EL (cell line): ENCODE data around the gene NFIA.

Experiments
- DNase-seq: peaks from one replicate; pipeline ENCODE4 v3.0.0-alpha.2; 2016

NFIA gene

DNA sequence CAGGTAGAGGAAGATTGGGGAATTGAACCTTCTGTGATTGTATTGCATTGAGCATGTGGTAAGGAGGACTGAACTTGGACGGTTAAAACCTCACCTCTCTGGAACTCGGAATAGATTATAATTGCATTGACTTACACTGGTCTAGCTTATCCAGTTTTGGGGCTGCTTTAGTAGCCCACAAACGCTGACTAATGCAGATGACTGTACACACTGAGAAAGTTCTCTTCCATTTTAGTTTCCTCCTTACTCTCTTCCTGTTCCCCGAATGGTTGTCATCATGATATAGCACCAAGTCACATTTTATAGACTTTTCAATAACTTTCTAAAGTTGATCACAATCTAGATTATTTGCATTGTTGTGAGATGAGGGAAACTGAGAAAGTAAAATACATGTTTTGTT, 78.2 kb downstream of the NFIA start:
- DNase-seq: no peak

DNA sequence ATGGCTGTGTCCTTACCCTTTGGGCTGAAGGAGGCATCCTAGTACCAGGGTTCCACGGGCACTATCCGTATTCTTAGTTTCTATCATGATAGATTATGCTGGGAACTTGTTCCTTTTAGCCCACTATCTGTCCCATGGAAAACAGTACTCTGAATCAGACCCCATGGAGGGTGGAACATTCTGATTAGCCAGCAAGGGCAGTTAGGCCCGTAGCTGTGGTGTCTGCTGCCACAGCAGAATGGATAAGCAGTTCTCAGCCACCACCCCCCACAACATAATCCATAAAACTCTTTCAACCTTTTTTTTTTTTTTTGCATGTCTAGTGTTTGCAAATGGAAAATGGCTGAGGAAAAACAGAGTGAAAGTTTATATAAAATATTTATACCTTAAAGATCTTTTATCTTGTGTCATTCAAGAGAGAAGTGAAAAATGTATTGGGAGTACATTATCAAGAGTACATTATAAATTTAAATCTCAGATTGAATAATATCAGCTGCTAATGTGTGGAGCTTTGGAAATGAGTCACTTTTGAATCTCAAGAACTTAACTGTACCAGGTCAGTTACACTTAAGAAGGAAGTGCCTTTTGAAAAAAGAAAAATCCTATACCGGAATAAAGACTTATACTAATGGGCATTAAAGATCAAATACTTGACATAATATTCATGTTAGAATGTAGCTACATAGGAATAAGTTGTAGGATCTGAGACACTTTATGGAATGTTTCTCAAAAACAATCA, 80.3 kb downstream of the NFIA start:
- DNase-seq: no peak

- no peak for DNase-seq
Observed at GRCh38 chr1:61163355-61163754, 81.0 kb downstream of the NFIA start.

DNA sequence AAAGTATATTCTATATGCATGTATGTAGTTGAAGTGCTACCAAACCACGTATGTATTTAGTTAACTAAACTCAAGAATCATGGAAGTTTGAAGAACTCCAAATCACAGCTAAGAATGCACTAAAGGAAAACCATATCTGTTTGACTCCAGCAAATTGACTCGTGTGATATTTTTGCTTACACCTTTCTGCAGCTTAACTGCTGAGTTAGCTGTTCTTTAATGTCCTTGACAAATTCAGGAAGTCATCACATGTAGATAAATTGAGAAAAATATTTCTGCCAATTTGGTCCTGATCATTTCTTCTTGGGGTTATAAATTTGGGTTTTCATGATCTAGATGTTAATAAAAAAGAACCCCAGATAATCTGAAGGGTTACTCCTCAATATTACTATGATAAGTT, 83.0 kb downstream of the NFIA start:
- DNase-seq: no peak

DNA sequence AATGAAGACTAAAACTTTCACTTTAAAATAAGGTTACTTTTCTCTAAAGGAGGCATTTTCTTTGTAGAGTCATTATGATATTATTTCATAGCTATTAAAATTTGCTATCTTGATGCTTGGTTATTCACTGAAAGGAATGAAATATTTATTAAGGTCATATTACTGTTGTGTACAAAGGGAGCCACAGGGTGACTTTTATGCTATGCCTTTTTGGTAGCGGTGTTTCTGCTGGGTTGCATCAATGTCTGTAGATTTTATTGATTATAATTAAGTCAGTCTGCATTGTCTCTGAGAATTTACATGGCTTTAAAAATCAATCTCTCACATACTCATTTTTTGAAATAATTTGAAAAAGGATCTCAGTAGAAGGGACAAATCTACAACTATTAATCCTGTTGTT, 84.9 kb downstream of the NFIA start:
- no peak for DNase-seq

DNA sequence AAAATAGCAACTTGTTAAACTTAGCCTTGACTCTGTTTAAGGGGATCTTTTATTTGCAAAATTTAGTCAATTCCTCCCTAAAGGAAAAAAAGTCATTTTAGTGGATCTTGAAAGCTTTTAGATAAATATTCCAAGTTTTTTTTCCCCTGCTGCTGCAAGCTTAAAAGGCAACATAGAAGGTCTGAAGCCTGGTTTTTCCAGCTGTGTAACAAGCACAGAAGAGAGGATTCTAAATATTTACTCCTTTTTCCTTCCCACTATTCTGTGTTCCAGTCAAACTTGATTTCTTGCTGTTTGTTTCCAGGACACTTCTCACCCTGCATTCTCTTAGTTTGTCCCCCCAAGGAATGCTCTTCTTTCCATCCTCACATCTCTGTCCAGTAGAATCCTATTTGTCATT, 86.7 kb downstream of the NFIA start:
- no peak for DNase-seq

- DNase-seq: no peak
Observed at GRCh38 chr1:61169634-61170033, 87.3 kb downstream of the NFIA start.

DNA sequence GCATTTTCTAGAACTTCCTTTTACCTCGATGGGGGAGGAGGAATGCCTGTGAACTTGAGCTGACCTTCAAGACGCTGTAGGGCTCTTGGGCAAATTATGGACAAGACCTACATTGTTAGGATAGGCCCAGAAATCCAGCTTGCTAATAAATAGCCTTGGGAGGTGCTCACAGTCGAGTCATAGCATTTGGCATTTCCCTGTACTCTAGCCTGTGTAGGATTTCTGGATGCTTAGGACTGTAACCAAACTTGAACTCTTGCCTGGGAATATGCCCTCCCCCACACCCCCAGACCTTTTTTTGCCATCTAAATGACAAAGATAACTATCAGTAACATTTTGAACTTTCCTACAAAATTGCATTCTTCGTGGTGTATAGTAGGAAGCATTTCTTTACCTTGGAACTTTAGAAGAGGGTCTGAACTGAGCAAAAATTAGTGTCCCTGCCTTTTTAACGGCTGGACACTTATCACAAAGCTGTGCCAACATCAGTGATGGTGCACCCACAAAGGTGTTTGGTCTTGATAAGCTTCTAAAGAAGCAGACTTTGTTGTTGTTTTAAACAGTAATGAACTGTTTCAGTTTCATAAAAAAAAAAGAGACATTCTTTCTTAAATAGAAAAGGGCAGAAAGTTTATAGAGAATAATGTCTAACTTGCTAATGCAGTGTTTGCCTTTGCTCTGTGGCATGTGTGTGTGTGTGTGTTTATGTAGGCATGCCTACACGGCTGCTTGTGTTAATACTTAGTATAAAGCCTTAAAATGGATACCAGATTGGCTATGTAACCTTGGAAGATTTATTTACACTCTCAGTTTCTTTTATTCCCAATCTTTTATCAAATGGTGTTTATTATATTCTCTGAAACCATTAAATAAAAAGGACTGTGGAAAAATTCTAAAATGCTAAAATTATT, 88.2 kb downstream of the NFIA start:
- peak; percentile 23 for DNase-seq

DNA sequence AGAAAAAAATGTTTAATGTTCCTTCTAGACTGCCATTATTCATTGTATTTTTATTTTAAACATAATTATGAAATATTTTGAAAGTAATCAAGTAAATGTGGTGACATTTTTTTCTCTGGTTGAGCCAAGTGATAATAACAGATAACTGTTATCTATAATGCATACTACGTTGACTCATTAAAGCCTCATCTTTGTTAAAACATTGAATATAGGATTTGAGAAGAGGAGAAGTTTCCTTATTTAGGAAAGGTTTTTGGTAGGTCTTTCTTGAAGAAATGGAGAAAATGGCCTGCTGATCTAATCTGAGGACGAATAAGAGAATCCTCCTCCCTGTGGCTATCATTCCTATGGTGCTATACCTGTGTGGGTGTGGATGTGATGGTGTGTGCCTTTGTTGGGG, 89.0 kb downstream of the NFIA start:
- no peak for DNase-seq

DNA sequence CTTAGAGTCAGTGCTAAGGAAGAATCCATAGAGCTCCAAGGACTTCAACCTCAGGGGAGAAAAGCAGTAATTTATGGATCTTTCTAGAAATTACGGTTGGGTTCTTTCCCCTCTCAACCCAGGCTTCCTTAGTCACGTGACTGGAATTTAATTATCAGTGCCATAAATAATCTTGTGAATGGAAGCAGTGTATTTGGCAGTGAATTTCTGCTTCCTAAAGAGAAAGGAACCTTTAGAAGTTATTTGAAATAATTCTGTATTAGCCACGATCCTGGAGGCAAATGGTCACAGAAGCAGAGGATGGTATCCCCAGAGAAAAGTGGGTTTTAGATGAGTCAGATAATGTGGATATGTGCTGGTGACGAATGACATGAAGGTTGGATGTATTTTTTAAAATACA, 89.6 kb downstream of the NFIA start:
- DNase-seq: no peak

- DNase-seq: no peak
Observed at GRCh38 chr1:61173118-61173517, 90.8 kb downstream of the NFIA start.

DNA sequence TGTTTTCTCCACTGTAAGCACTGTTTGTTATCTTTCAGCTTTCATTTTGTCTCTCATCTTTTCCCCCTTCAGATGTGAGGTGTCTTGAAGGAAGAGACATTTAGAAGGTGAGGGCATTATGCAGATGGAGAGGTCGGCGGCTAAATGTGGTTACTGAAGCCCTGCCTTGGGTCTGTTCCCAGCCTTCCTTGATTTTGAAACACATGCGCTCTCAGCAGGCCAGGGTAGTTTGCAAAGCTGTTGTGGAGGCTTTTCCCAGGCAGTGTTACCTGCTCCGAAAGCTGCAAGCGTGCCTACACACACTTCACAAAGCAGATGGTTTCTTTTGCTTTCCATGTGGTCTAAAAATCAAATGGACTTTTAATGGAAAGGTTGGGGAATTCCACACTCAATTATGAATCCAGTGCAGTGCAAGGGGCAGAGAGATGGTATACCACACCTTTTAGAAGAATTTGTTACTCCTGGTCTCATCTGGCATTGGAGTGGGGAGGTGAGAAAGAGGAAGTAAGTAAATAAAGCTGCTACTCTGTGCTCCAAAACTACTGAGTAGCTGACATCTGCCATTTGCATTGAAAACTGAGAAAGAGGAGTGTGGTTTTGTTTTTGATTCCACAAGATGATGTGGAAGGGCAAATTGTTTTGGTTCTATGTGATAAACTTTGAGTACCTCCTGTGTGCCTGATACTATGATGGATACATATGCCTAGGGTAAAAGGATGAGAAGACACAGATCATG, 91.9 kb downstream of the NFIA start:
- DNase-seq: no peak

- no peak for DNase-seq
Observed at GRCh38 chr1:61175976-61176375, 93.6 kb downstream of the NFIA start.

- no peak for DNase-seq
Observed at GRCh38 chr1:61181067-61182038, 99.0 kb downstream of the NFIA start.

DNA sequence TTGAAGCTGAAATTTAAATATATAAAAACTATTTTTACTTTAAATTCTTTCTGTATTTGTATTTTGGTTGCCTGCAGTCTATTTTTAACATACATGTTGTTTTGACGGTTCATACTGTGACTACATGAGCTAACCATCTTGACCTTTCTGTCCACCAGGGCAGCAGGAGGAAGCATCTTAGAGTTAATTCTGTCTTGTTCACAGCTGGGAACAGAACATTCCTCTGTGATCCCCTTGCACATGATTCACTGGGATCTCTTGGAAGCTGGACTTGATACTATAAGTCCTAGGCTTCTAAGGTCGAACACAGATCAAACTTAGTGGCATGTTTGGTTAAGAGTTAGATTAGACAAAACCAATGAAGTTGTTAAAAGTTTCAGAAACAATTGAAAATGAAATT, 99.7 kb downstream of the NFIA start:
- peak; percentile 52 for DNase-seq

DNA sequence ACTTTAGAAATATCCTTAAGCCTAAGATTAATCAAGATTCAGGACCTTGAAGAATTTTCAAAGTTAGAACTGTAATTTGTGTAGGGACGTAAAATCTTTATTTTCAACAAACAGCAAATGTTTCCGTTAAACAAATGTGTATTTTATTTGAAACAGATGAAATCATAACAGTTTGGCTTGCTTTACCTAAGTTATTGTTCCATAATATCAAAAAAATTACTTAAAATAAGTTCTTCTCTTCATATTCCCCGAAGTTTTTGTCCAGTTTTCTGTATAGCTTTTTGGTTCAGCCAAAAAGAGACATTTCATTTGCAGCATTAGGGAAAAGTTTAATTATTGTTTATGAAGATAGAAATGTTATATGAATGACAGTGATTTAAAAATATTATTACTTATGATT, 100.1 kb downstream of the NFIA start:
- DNase-seq: no peak

DNA sequence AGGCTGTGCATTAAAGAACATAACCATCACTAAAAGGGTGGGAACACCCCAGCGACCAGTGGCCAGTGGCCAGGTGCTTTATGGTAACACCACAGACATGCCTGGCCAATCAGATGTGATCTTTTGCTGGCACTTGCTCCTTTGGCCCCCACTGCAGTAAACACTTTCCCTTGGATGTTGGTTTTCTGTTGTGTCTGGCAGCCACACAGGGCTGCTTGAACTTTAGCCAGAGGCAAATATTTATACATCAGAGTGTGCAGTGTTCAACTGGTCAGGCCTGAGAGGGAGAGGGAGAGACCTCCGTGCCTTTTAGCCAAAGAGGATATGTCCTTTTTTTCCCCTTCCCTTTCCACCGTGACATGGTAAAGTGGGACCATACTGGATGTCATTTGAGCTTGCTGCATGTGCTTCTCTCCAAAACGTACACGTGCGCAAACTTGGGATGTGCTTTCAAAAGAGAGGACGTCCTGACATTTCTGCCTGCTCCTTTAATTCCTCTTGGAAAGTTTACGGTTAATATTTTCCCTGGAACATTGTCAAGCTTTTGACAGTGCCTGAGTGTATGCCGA, 101.2 kb downstream of the NFIA start:
- DNase-seq: no peak

DNA sequence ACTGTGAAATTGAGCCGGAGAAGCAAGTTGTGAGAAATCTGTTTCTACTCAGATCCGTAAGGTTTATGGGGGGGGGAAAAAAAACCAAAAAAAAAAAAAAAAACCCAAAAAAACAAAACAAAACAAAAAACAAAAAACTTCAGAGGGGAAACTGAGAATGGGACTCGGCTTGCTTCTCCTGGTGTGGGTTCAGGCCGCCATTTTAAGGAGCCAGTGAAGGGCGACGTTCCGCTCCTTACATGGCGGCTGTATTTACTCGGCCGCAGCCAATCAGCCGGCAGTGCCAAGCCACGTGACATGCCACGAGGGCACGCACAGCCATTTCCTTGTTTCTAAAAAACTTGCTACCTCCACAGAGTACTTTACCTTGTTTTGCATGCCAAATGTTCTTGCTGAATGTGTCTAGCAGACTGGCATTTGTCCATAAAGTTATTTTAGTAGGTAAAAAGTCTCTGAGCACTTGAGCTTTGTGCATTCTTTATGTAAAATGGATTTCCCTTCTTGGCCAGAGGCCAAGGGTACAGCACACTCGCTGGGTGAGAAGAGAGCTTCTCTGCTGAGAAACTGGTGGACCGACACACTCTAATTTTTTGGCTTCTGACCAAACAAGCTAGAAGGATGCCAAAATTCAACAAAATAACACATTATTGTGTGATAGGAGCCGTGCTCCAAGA, 101.8 kb downstream of the NFIA start:
- DNase-seq: peak; percentile 44

- DNase-seq: no peak
Observed at GRCh38 chr1:61184714-61185106, 102.3 kb downstream of the NFIA start.

- no peak for DNase-seq
Observed at GRCh38 chr1:61186753-61187152, 104.4 kb downstream of the NFIA start.

DNA sequence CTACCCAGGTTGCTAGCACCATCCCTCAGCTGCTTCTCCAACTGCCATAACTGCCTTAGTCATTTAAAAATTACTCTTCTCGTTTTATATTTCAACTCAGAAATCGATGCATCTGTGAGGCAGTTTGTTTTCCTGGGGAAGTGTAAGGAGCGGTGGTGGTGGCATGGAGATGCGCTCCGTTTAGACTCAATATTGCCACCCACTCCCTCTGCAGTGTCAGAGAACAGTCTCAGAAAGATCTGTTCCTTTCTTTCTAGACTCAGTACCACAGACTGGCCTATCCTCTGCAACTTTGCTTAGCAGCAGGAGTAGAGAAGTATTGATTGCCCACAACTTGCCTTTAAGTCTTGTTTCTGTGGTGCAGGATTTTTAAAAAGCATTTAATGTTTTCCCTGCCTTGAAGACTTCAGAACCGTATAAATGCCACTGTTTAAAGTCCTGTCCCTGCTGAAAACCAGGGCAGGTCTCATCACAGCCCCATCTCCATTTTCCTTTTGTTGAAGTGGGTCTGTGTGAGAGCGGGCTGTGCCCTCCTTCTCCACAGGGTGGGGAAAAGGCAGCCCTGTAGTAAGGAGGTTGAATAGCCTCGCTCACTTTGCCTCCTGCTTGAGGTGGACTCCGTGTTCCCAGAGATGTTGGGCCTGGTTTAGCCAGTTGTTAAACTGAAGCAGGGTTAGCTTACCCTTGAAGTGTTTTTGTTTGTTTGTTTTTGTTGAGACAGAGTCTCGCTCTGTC, 105.2 kb downstream of the NFIA start:
- DNase-seq: no peak
